Measurements from ENCODE around the gene SLC31A1. TPM values are rescaled to one million over a fixed set of nuclear protein-coding genes. Genes with fewer than 3 reads are reported as not detected.

The SLC31A1 gene
- total RNA-seq, 1 experiment from 2014 or later, result 34.4 TPM

GRCh38 chr9:113310538-113310937 lies 89.2 kb downstream of the SLC31A1 start:
- no peak overlapping the region for H3K56ac ChIP-seq (ENCODE audit: insufficient read length, low read depth, low read length)
- WGBS (ENCODE audit: extremely low coverage, insufficient read length, low lambda C conversion rate), result no CpG with 5 or more reads among the region's 3 CpGs
- no peaks in the 10 kb centered on the region for H3K27me3 ChIP-seq (ENCODE audit: insufficient read depth, low read length)
- H2BK120ac ChIP-seq (ENCODE audit: low read depth, low read length, poor library complexity, severe bottlenecking), result no peak overlapping the region
- TF ChIP-seq CTCF (conservative IDR thresholded peaks at IDR 0.05), result no peak
- no peak overlapping the region for H2AK5ac ChIP-seq (ENCODE audit: insufficient read length, low read length)
- H3K4me1 Mint-ChIP-seq, result no peaks in the 10 kb centered on the region
- H3T11ph ChIP-seq (ENCODE audit: low read length), result no peak overlapping the region
- H3K4me3 Mint-ChIP-seq, result no peak overlapping the region
- no peak overlapping the region for H3K23ac ChIP-seq (ENCODE audit: insufficient read length, low read depth, low read length)
- no peaks in the 10 kb centered on the region for H3K79me1 ChIP-seq (ENCODE audit: insufficient read depth, low read depth, low read length, poor library complexity, severe bottlenecking)
- H4K5ac ChIP-seq (ENCODE audit: insufficient read length, low read depth, low read length), result no peak overlapping the region
- H3K9ac ChIP-seq (ENCODE audit: extremely low read depth, insufficient read length, low read length), result no peak overlapping the region
- H3K18ac ChIP-seq (ENCODE audit: insufficient read length, low read depth, low read length), result no peak overlapping the region
- no peak overlapping the region for H4K91ac ChIP-seq (ENCODE audit: insufficient read length, low read depth, low read length)
- H2BK5ac ChIP-seq (ENCODE audit: insufficient read length, low read length), result no peak overlapping the region
- no peaks in the 10 kb centered on the region; the same call in 1 of the 2 replicates for H3K27me3 Mint-ChIP-seq (ENCODE audit: low read depth)
- no peak overlapping the region for H3K27ac Mint-ChIP-seq
- no peaks in the 10 kb centered on the region for H3K79me2 ChIP-seq (ENCODE audit: insufficient read depth, low read length)
- H2AFZ ChIP-seq (ENCODE audit: low read length), result no peak overlapping the region
- no peak overlapping the region for H4K8ac ChIP-seq (replicated peaks; ENCODE audit: insufficient read length, low read depth, low read length)
- no peaks in the 10 kb centered on the region for H3K4me1 ChIP-seq (ENCODE audit: insufficient read depth, low read length)
- H3K14ac ChIP-seq (ENCODE audit: insufficient read depth, low read length), result no peak overlapping the region
- no peak overlapping the region for H2BK12ac ChIP-seq (ENCODE audit: insufficient read length, low read depth, low read length)
- no peak overlapping the region for H3K4me2 ChIP-seq (ENCODE audit: insufficient read depth, insufficient read length, low read length)
- no peak overlapping the region for H2BK15ac ChIP-seq (ENCODE audit: low read depth, low read length)
- H3K23me2 ChIP-seq (ENCODE audit: insufficient read length, low read depth, low read length, poor library complexity, severe bottlenecking), result no peaks in the 10 kb centered on the region
- no peaks in the 10 kb centered on the region for H4K20me1 ChIP-seq (ENCODE audit: control insufficient read depth, insufficient read depth, insufficient read length)
- no peak overlapping the region for H2BK20ac ChIP-seq (ENCODE audit: low read depth, low read length, poor library complexity, severe bottlenecking)
- H3K4ac ChIP-seq (ENCODE audit: low read depth, low read length), result no peak overlapping the region
- no peaks in the 10 kb centered on the region for H3K9me3 Mint-ChIP-seq
- H3K27ac ChIP-seq (ENCODE audit: insufficient read length, low read depth, low read length), result no peak overlapping the region
- H3K36me3 Mint-ChIP-seq (ENCODE audit: insufficient read depth in 1 of 3, low read depth in 3 of 3), result no peaks in the 10 kb centered on the region
- DNase-seq, result no peak
- H3K9me3 ChIP-seq (ENCODE audit: control insufficient read depth, low read depth, low read length), result no peaks in the 10 kb centered on the region

Data from H9 (cell line).